ENCODE results near the gene TMEM9. TPM values are rescaled to one million over a fixed set of nuclear protein-coding genes. Genes with fewer than 3 reads are reported as not detected.

TMEM9 gene
- total and polyA plus RNA-seq, 9 of the 15 experiments (the other 6 are each of a cell fraction or from before 2014, with no cell fraction given) = 30.4 to 107 (median 67.6) TPM

- 0 out of 2 replicates have a peak, but pooled peaks have one; percentile 6 for TF ChIP-seq ATF4 (CRISPR knock-in tag; IDR thresholded peaks at IDR 0.05)
- TF ChIP-seq SRF (CRISPR knock-in tag; IDR thresholded peaks at IDR 0.05) = peak in 1 of 2 experiments; percentile 35; a peak in 1 of 4 replicates
- TF ChIP-seq ZNF133 (CRISPR knock-in tag; IDR thresholded peaks at IDR 0.05) = no peak
- TF ChIP-seq SRSF9 (IDR thresholded peaks at IDR 0.05; ENCODE audit: borderline replicate concordance, low read depth, low read length) = no peak
- TF ChIP-seq SMARCE1 (IDR thresholded peaks at IDR 0.05) = peak; percentile 66; the same call in 1 of the 2 replicates
- TF ChIP-seq STAT5B (CRISPR knock-in tag; IDR thresholded peaks at IDR 0.05) = no peak
- TF ChIP-seq, protein P1, sequence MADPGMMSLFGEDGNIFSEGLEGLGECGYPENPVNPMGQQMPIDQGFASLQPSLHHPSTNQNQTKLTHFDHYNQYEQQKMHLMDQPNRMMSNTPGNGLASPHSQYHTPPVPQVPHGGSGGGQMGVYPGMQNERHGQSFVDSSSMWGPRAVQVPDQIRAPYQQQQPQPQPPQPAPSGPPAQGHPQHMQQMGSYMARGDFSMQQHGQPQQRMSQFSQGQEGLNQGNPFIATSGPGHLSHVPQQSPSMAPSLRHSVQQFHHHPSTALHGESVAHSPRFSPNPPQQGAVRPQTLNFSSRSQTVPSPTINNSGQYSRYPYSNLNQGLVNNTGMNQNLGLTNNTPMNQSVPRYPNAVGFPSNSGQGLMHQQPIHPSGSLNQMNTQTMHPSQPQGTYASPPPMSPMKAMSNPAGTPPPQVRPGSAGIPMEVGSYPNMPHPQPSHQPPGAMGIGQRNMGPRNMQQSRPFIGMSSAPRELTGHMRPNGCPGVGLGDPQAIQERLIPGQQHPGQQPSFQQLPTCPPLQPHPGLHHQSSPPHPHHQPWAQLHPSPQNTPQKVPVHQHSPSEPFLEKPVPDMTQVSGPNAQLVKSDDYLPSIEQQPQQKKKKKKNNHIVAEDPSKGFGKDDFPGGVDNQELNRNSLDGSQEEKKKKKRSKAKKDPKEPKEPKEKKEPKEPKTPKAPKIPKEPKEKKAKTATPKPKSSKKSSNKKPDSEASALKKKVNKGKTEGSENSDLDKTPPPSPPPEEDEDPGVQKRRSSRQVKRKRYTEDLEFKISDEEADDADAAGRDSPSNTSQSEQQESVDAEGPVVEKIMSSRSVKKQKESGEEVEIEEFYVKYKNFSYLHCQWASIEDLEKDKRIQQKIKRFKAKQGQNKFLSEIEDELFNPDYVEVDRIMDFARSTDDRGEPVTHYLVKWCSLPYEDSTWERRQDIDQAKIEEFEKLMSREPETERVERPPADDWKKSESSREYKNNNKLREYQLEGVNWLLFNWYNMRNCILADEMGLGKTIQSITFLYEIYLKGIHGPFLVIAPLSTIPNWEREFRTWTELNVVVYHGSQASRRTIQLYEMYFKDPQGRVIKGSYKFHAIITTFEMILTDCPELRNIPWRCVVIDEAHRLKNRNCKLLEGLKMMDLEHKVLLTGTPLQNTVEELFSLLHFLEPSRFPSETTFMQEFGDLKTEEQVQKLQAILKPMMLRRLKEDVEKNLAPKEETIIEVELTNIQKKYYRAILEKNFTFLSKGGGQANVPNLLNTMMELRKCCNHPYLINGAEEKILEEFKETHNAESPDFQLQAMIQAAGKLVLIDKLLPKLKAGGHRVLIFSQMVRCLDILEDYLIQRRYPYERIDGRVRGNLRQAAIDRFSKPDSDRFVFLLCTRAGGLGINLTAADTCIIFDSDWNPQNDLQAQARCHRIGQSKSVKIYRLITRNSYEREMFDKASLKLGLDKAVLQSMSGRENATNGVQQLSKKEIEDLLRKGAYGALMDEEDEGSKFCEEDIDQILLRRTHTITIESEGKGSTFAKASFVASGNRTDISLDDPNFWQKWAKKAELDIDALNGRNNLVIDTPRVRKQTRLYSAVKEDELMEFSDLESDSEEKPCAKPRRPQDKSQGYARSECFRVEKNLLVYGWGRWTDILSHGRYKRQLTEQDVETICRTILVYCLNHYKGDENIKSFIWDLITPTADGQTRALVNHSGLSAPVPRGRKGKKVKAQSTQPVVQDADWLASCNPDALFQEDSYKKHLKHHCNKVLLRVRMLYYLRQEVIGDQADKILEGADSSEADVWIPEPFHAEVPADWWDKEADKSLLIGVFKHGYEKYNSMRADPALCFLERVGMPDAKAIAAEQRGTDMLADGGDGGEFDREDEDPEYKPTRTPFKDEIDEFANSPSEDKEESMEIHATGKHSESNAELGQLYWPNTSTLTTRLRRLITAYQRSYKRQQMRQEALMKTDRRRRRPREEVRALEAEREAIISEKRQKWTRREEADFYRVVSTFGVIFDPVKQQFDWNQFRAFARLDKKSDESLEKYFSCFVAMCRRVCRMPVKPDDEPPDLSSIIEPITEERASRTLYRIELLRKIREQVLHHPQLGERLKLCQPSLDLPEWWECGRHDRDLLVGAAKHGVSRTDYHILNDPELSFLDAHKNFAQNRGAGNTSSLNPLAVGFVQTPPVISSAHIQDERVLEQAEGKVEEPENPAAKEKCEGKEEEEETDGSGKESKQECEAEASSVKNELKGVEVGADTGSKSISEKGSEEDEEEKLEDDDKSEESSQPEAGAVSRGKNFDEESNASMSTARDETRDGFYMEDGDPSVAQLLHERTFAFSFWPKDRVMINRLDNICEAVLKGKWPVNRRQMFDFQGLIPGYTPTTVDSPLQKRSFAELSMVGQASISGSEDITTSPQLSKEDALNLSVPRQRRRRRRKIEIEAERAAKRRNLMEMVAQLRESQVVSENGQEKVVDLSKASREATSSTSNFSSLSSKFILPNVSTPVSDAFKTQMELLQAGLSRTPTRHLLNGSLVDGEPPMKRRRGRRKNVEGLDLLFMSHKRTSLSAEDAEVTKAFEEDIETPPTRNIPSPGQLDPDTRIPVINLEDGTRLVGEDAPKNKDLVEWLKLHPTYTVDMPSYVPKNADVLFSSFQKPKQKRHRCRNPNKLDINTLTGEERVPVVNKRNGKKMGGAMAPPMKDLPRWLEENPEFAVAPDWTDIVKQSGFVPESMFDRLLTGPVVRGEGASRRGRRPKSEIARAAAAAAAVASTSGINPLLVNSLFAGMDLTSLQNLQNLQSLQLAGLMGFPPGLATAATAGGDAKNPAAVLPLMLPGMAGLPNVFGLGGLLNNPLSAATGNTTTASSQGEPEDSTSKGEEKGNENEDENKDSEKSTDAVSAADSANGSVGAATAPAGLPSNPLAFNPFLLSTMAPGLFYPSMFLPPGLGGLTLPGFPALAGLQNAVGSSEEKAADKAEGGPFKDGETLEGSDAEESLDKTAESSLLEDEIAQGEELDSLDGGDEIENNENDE (IDR thresholded peaks at IDR 0.05; ENCODE audit: low read depth, low read length) = no peak
- no peak for TF ChIP-seq NFIC (IDR thresholded peaks at IDR 0.05)
- no peak for TF ChIP-seq CEBPZ (IDR thresholded peaks at IDR 0.05; ENCODE audit: borderline replicate concordance, low read depth, low read length)
- TF ChIP-seq ZNF584 (CRISPR knock-in tag; IDR thresholded peaks at IDR 0.05; ENCODE audit: low read depth) = no peak
Observed at GRCh38 chr1:201167041-201167991, 13.0 kb upstream of the TMEM9 start (continued).

All from K562 (cell line).